ENCODE data around the gene JDP2. TPM values are rescaled to one million over a fixed set of nuclear protein-coding genes. Genes with fewer than 3 reads are reported as not detected.

Gene JDP2
- total RNA-seq, 1 experiment from 2014 or later: 5.9 TPM

DNA sequence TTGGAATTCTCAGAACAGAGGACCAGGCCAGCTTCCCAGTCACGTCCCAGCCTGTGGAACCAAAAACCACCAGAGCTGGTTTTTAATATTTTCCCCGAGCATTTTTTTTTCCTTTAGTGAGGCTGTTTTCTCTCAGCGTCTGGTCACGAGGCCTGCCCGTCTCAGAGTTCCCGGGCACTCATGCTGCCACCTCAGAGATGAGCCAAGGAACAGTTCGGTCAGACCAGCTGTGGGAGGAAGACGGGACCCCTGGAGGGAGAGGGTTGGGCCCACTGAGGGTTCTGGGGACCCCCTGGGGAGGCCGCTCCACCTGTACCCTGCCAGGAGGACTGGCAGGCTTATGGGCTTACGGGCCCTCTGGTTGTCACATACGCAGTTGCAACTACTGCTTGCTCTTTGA is 39.9 kb downstream of the JDP2 start:
- CTCF ChIA-PET: no interaction called here

GRCh38 chr14:75469164-75469563 is 41.3 kb downstream of the JDP2 start:
- no peaks in the 10 kb centered on the region for H3K36me3 ChIP-seq (ENCODE audit: insufficient read depth, low read length, poor library complexity, severe bottlenecking)
- CTCF ChIA-PET: no interaction called here
- POLR2A ChIA-PET (ENCODE audit: low non-redundant PET): no interaction called here
- no peak for DNase-seq (ENCODE audit: low spot score)
- intact Hi-C loops (cut with micrococcal nuclease; ENCODE audit: unreplicated experiment): no loop called here
- no peak for TF ChIP-seq EZH2 (IDR thresholded peaks at IDR 0.05; ENCODE audit: borderline replicate concordance, low read depth, low read length, poor library complexity, severe bottlenecking)
- no peak for TF ChIP-seq CTCF (conservative IDR thresholded peaks at IDR 0.05; ENCODE audit: low read depth, low read length)
- no peak overlapping the region for H3K4me3 ChIP-seq (ENCODE audit: low read depth, low read length, poor library complexity, severe bottlenecking)
- no peaks in the 10 kb centered on the region for H3K4me1 ChIP-seq (ENCODE audit: insufficient read depth, low read length, poor library complexity, severe bottlenecking)
- no peak overlapping the region for H3K27ac ChIP-seq (ENCODE audit: low read depth, low read length, poor library complexity, severe bottlenecking)
- BruUV-seq (replicated peaks): no TSS peak
- no peaks in the 10 kb centered on the region for H3K9me3 ChIP-seq (ENCODE audit: low read depth, low read length, poor library complexity, severe bottlenecking)
- H3K27me3 ChIP-seq (replicated peaks; ENCODE audit: insufficient read depth, low read depth, low read length, poor library complexity): no peaks in the 10 kb centered on the region

More for the DNA sequence above, 39.9 kb downstream of the JDP2 start:
- H3K36me3 ChIP-seq (ENCODE audit: insufficient read depth, low read length, poor library complexity, severe bottlenecking): no peaks in the 10 kb centered on the region
- no peaks in the 10 kb centered on the region for H3K9me3 ChIP-seq (ENCODE audit: low read depth, low read length, poor library complexity, severe bottlenecking)
- no peak for DNase-seq (ENCODE audit: low spot score)
- no TSS peak for BruUV-seq (replicated peaks)
- H3K4me3 ChIP-seq (ENCODE audit: low read depth, low read length, poor library complexity, severe bottlenecking): no peak overlapping the region
- H3K27ac ChIP-seq (ENCODE audit: low read depth, low read length, poor library complexity, severe bottlenecking): no peak overlapping the region
- TF ChIP-seq CTCF (conservative IDR thresholded peaks at IDR 0.05; ENCODE audit: low read depth, low read length) (no peak), EZH2 (IDR thresholded peaks at IDR 0.05; ENCODE audit: borderline replicate concordance, low read depth, low read length, poor library complexity, severe bottlenecking) (no peak)
- H3K27me3 ChIP-seq (replicated peaks; ENCODE audit: insufficient read depth, low read depth, low read length, poor library complexity): no peaks in the 10 kb centered on the region
- intact Hi-C loops (cut with micrococcal nuclease; ENCODE audit: unreplicated experiment): no loop called here
- H3K4me1 ChIP-seq (ENCODE audit: insufficient read depth, low read length, poor library complexity, severe bottlenecking): no peaks in the 10 kb centered on the region
- POLR2A ChIA-PET (ENCODE audit: low non-redundant PET): no interaction called here

- POLR2A ChIA-PET (ENCODE audit: low non-redundant PET): no interaction called here
- H3K9me3 ChIP-seq (ENCODE audit: low read depth, low read length, poor library complexity, severe bottlenecking): no peaks in the 10 kb centered on the region
- no peak for TF ChIP-seq CTCF (conservative IDR thresholded peaks at IDR 0.05; ENCODE audit: low read depth, low read length)
- no peak for TF ChIP-seq EZH2 (IDR thresholded peaks at IDR 0.05; ENCODE audit: borderline replicate concordance, low read depth, low read length, poor library complexity, severe bottlenecking)
- BruUV-seq (replicated peaks): no TSS peak
- no peaks in the 10 kb centered on the region for H3K36me3 ChIP-seq (ENCODE audit: insufficient read depth, low read length, poor library complexity, severe bottlenecking)
- intact Hi-C loops (cut with micrococcal nuclease; ENCODE audit: unreplicated experiment): no loop called here
- H3K27me3 ChIP-seq (replicated peaks; ENCODE audit: insufficient read depth, low read depth, low read length, poor library complexity): no peaks in the 10 kb centered on the region
- H3K27ac ChIP-seq (ENCODE audit: low read depth, low read length, poor library complexity, severe bottlenecking): no peak overlapping the region
- H3K4me1 ChIP-seq (ENCODE audit: insufficient read depth, low read length, poor library complexity, severe bottlenecking): no peaks in the 10 kb centered on the region
- DNase-seq (ENCODE audit: low spot score): no peak
- CTCF ChIA-PET: no interaction called here
- no peak overlapping the region for H3K4me3 ChIP-seq (ENCODE audit: low read depth, low read length, poor library complexity, severe bottlenecking)
These were observed 41.9 kb downstream of the JDP2 start for GRCh38 chr14:75469606-75470237.
